ENCODE measurements around the gene SCN8A. TPM values are rescaled to one million over a fixed set of nuclear protein-coding genes. Genes with fewer than 3 reads are reported as not detected.
A peak's percentile ranks its signal among the peaks of the same experiment; 100 is the strongest.

SCN8A gene
- polyA plus RNA-seq, 2 of the 4 experiments (the other 2 are of a cell fraction), result 1.8 to 4.8 TPM

- TF ChIP-seq E2F6 (IDR thresholded peaks at IDR 0.05; ENCODE audit: borderline replicate concordance, low read depth) (0 out of 2 replicates have a peak, but pooled peaks have one; percentile 43), HOXA7 (CRISPR knock-in tag; IDR thresholded peaks at IDR 0.05) (no peak), MAX (IDR thresholded peaks at IDR 0.05) (peak; percentile 45; the same call in 1 of the 2 replicates), CEBPB (IDR thresholded peaks at IDR 0.05) (no peak), RCOR1 (IDR thresholded peaks at IDR 0.05; ENCODE audit: low read depth, low read length) (no peak), TFCP2L1 (CRISPR knock-in tag; IDR thresholded peaks at IDR 0.05) (no peak), EHF (CRISPR knock-in tag; IDR thresholded peaks at IDR 0.05) (no peak), ZFP36 (IDR thresholded peaks at IDR 0.05; ENCODE audit: borderline replicate concordance, partially characterized antibody) (no peak), SREBF2 (IDR thresholded peaks at IDR 0.05) (no peak), CTCF (IDR thresholded peaks at IDR 0.05) (peak; percentile 93), GATA3 (IDR thresholded peaks at IDR 0.05; ENCODE audit: borderline replicate concordance) (no peak), ESRRA (IDR thresholded peaks at IDR 0.05; ENCODE audit: borderline replicate concordance, low read length) (no peak), HOXB13 (CRISPR knock-in tag; IDR thresholded peaks at IDR 0.05; ENCODE audit: low read depth) (no peak), RNF2 (IDR thresholded peaks at IDR 0.05; ENCODE audit: borderline replicate concordance, low read depth) (no peak), MYC (IDR thresholded peaks at IDR 0.05; ENCODE audit: borderline replicate concordance, low read length) (no peak), ZSCAN20 (CRISPR knock-in tag; IDR thresholded peaks at IDR 0.05) (no peak), FOSB (CRISPR knock-in tag; IDR thresholded peaks at IDR 0.05) (no peak), POLR2A (IDR thresholded peaks at IDR 0.05; ENCODE audit: low read length) (peak; percentile 38), JUNB (IDR thresholded peaks at IDR 0.05) (no peak), RFX5 (IDR thresholded peaks at IDR 0.05) (no peak), CHD2 (IDR thresholded peaks at IDR 0.05; ENCODE audit: low read length, partially characterized antibody) (no peak), NPAS2 (CRISPR knock-in tag; IDR thresholded peaks at IDR 0.05; ENCODE audit: borderline replicate concordance) (no peak), REST (IDR thresholded peaks at IDR 0.05) (no peak), BCL3 (IDR thresholded peaks at IDR 0.05) (no peak), CBX8 (IDR thresholded peaks at IDR 0.05) (no peak), FOSL2 (IDR thresholded peaks at IDR 0.05) (no peak), FOSL2 (CRISPR knock-in tag; IDR thresholded peaks at IDR 0.05) (no peak), BHLHE40 (IDR thresholded peaks at IDR 0.05; ENCODE audit: low read depth, low read length) (no peak), PBX3 (IDR thresholded peaks at IDR 0.05) (no peak), USF2 (IDR thresholded peaks at IDR 0.05) (no peak), CBX2 (IDR thresholded peaks at IDR 0.05; ENCODE audit: borderline replicate concordance, low read depth) (no peak), HEYL (CRISPR knock-in tag; IDR thresholded peaks at IDR 0.05) (no peak), EHMT2 (IDR thresholded peaks at IDR 0.05; ENCODE audit: low read depth) (no peak)
Measured at GRCh38 chr12:51814311-51815088, 223.5 kb downstream of the SCN8A start (continued).

Measured in A549 (cell line).